Endodermal cell (in vitro differentiated cells): ENCODE data around the gene ARHGAP26. TPM values are rescaled to one million over a fixed set of nuclear protein-coding genes. Genes with fewer than 3 reads are reported as not detected.

Experiments
- DNase-seq: peaks from one replicate; pipeline ENCODE4 v3.0.0-alpha.2; 2017
- H3K27ac ChIP-seq: 2 replicates; pipeline ENCODE4 v1.5.1; 2013; ENCODE audit warnings: mild to moderate bottlenecking, low read depth, low read length, moderate library complexity
- H3K27me3 ChIP-seq: 2 replicates; pipeline ENCODE4 v1.6.1; 2013; ENCODE audit warnings: mild to moderate bottlenecking, low read length, moderate library complexity; ENCODE audit not compliant: insufficient read depth, control insufficient read depth, poor library complexity, severe bottlenecking
- H3K36me3 ChIP-seq: 2 replicates; pipeline ENCODE4 v1.7.0; 2013; ENCODE audit warnings: mild to moderate bottlenecking, low read length, moderate library complexity; ENCODE audit not compliant: control insufficient read depth, insufficient read depth
- H3K4me1 ChIP-seq: one replicate; pipeline ENCODE4 v1.7.0; 2013; ENCODE audit warnings: low read length; ENCODE audit not compliant: control insufficient read depth, insufficient read depth
- H3K4me3 ChIP-seq: 2 replicates; pipeline ENCODE4 v1.5.1; 2013; ENCODE audit warnings: mild to moderate bottlenecking, low read length, moderate library complexity
- H3K9ac ChIP-seq: 2 replicates; pipeline ENCODE4 v1.6.1; 2013; ENCODE audit warnings: mild to moderate bottlenecking, low read length, moderate library complexity; ENCODE audit not compliant: poor library complexity, severe bottlenecking; ENCODE audit errors: extremely low read depth
- H3K9me3 ChIP-seq: 2 replicates; pipeline ENCODE4 v1.6.1; 2013; ENCODE audit warnings: mild to moderate bottlenecking, low read length, moderate library complexity; ENCODE audit not compliant: control insufficient read depth
- H3K27ac Mint-ChIP-seq: 2 replicates; pipeline ENCODE4 v1.8.0; 2020; ENCODE audit warnings: mixed read lengths
- H3K27me3 Mint-ChIP-seq: 2 replicates; pipeline ENCODE4 v1.8.0; 2021; ENCODE audit warnings: mild to moderate bottlenecking, mixed read lengths; ENCODE audit not compliant: insufficient read depth
- H3K36me3 Mint-ChIP-seq: 2 replicates; pipeline ENCODE4 v1.8.0; 2020; ENCODE audit warnings: low read depth, mixed read lengths
- H3K4me1 Mint-ChIP-seq: 2 replicates; pipeline ENCODE4 v1.8.0; 2020; ENCODE audit warnings: mixed read lengths
- H3K4me3 Mint-ChIP-seq: 2 replicates; pipeline ENCODE4 v1.8.0; 2020; ENCODE audit warnings: mild to moderate bottlenecking, moderate library complexity, mixed read lengths
- H3K9me3 Mint-ChIP-seq: 2 replicates; pipeline ENCODE4 v1.8.0; 2020; ENCODE audit warnings: mild to moderate bottlenecking, mixed read lengths
- WGBS, 2 experiments: methylation state at CpG; one replicate each; pipeline versions ENCODE4 v1.1.5 to v1.1.7; 2013; ENCODE audit warnings: missing lambda C conversion rate in 2 of 2, mixed read lengths in 1 of 2; ENCODE audit not compliant: insufficient coverage in 1 of 2, insufficient read length in 1 of 2; 5-methylcytosine and 5-hydroxymethylcytosine counted together
- total RNA-seq, 2 donors: library from RNA; stranded (reverse); fragmentation: NEBNext Ultra II Directional in 1 of 2; extraction: Animal tissue kit (Norgen Biotek cat#: 25700) in 1 of 2; gene quantifications; 2 replicates in 1 of 2; 3 replicates in 1 of 2; pipeline ENCODE4 v1.2.1, GENCODE V29; 2021
- TF ChIP-seq, protein P1 (sequence below): fragments of 200-600 bp; sonication (generic); conservative IDR thresholded peaks from 2 replicates; pipeline ENCODE4 v1.5.0; 2021; ENCODE audit warnings: antibody characterized with exemption, mild to moderate bottlenecking

The ARHGAP26 gene
- total RNA-seq, 2 donors from 2014 or later, result 49.2 to 60.5 TPM

GRCh38 chr5:142934051-142934762 lies 164.0 kb downstream of the ARHGAP26 start:
- Mint-ChIP-seq H3K27me3 (no peaks in the 10 kb centered on the region), H3K27ac (peak overlapping the region; percentile 40), H3K36me3 (peaks cover 16% of the 10 kb centered on the region), H3K9me3 (no peaks in the 10 kb centered on the region), H3K4me1 (peaks cover 2% of the 10 kb centered on the region), H3K4me3 (no peak overlapping the region)
- no peaks in the 10 kb centered on the region for H3K4me1 ChIP-seq
- WGBS, 2 experiments, result 94 to 100% methylated on average over 1 to 4 of the region's 4 CpGs
- no peak for DNase-seq
- H3K4me3 ChIP-seq, result no peak overlapping the region
- no peak overlapping the region for H3K27ac ChIP-seq
- H3K9me3 ChIP-seq, result no peaks in the 10 kb centered on the region
- no peaks in the 10 kb centered on the region for H3K27me3 ChIP-seq
- H3K36me3 ChIP-seq, result no peaks in the 10 kb centered on the region
- H3K9ac ChIP-seq, result no peak overlapping the region
- TF ChIP-seq, protein P1, sequence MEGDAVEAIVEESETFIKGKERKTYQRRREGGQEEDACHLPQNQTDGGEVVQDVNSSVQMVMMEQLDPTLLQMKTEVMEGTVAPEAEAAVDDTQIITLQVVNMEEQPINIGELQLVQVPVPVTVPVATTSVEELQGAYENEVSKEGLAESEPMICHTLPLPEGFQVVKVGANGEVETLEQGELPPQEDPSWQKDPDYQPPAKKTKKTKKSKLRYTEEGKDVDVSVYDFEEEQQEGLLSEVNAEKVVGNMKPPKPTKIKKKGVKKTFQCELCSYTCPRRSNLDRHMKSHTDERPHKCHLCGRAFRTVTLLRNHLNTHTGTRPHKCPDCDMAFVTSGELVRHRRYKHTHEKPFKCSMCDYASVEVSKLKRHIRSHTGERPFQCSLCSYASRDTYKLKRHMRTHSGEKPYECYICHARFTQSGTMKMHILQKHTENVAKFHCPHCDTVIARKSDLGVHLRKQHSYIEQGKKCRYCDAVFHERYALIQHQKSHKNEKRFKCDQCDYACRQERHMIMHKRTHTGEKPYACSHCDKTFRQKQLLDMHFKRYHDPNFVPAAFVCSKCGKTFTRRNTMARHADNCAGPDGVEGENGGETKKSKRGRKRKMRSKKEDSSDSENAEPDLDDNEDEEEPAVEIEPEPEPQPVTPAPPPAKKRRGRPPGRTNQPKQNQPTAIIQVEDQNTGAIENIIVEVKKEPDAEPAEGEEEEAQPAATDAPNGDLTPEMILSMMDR, result no peak

GRCh38 chr5:142935014-142935413 lies 164.8 kb downstream of the ARHGAP26 start:
- no peak overlapping the region for H3K4me3 Mint-ChIP-seq
- Histone ChIP-seq H3K27me3 (no peaks in the 10 kb centered on the region), H3K27ac (no peak overlapping the region), H3K36me3 (no peaks in the 10 kb centered on the region), H3K9ac (no peak overlapping the region), H3K4me1 (no peaks in the 10 kb centered on the region), H3K4me3 (no peak overlapping the region), H3K9me3 (no peaks in the 10 kb centered on the region)
- DNase-seq, result no peak
- H3K36me3 Mint-ChIP-seq, result peaks cover 16% of the 10 kb centered on the region
- peaks cover 2% of the 10 kb centered on the region for H3K4me1 Mint-ChIP-seq
- H3K9me3 Mint-ChIP-seq, result no peaks in the 10 kb centered on the region
- TF ChIP-seq, protein P1, result no peak
- WGBS, 2 experiments, result 87 to 92% methylated on average over 2 to 5 of the region's 5 CpGs
- H3K27me3 Mint-ChIP-seq, result no peaks in the 10 kb centered on the region
- H3K27ac Mint-ChIP-seq, result no peak overlapping the region

- Histone ChIP-seq H3K4me1 (no peaks in the 10 kb centered on the region), H3K9ac (no peak overlapping the region), H3K27ac (no peak overlapping the region), H3K36me3 (no peaks in the 10 kb centered on the region), H3K27me3 (no peaks in the 10 kb centered on the region), H3K9me3 (no peaks in the 10 kb centered on the region), H3K4me3 (no peak overlapping the region)
- peaks cover 10% of the 10 kb centered on the region for H3K36me3 Mint-ChIP-seq
- no peak overlapping the region for H3K4me3 Mint-ChIP-seq
- no peak overlapping the region for H3K27ac Mint-ChIP-seq
- H3K9me3 Mint-ChIP-seq, result no peaks in the 10 kb centered on the region
- no peaks in the 10 kb centered on the region for H3K27me3 Mint-ChIP-seq
- TF ChIP-seq, protein P1, result no peak
- 94 to 100% methylated on average over 3 to 4 of the region's 4 CpGs for WGBS, 2 experiments
- DNase-seq, result no peak
- peaks cover 2% of the 10 kb centered on the region for H3K4me1 Mint-ChIP-seq
These were observed 167.2 kb downstream of the ARHGAP26 start for GRCh38 chr5:142937374-142937773.
